HL-60/S4 (cell line): ENCODE results near the gene PITPNC1.
"Not testable (repeated sequence)": the region's sequence is repeated elsewhere in the genome, so short reads cannot be mapped to it uniquely, and the experiment has no call there.

Source experiments
- in situ Hi-C: fragments of 300-500 bp; cut with MboI; formaldehyde crosslinking; loops from 2 replicates; pipeline ENCODE4 v1.14.3; 2022; ENCODE audit warnings: low sequenced_read_pairs

The PITPNC1 gene

DNA sequence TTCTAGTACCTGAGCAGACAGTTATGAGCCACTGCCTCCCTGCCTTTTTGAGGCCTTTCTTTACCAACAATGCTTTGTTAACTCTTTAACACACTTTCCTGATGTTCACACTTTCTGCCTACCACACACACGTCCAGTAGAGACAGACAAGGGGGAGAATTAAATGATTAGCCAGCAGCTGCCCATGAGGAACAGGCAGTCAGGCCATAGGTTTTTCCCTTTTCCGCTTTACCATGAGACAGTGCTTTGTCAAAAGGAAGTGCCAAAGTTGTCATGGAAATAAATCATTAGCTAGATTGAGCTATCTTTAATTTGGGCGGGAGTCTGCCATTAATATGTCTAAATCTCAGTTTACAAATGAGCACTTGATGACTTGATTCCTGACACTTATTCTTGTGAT is 102.1 kb downstream of the PITPNC1 start:
- in situ Hi-C loops: no loop called here

DNA sequence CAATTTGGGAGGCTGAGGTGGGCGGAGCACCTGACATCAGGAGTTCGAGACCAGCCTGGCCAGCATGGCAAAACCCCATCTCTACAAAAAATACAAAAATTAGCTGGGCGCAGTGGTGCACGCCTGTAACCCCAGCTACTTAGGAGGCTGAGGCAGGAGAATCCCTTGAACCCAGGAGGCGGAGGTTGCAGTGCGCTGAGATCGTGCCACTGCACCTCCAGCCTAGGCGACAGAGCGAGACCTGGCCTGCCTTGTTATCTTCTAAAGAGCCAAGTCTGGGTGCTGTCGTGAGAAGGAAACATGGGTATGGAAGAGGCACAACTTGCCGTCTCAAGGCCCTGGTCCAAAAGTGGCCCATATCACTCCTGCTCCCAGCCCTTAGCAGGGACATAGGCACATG is 103.9 kb downstream of the PITPNC1 start:
- in situ Hi-C loops: not testable (repeated sequence)

GRCh38 chr17:67481808-67482207 is 104.7 kb downstream of the PITPNC1 start:
- in situ Hi-C loops: no loop called here

GRCh38 chr17:67482764-67483163 is 105.7 kb downstream of the PITPNC1 start:
- in situ Hi-C loops: no loop called here

DNA sequence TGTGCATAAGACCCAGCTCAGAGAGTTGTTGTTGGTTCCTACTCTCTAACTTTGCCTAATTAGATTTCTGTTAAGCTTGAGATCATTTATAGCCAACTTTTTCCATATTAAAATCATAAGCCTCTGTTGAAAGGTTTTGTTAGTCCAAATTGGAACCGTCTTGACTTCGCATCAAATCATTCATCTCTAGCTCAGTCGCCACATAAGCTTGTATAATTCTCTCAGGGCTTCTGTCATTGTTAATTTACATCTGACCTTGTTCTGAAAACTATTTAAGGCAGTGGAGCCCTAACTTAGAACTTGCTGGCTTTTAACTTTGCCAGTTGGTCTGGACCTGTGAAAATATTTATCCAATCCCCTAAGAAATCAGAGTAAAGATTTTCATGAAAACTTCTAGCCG is 107.2 kb downstream of the PITPNC1 start:
- in situ Hi-C loops: no loop called here

DNA sequence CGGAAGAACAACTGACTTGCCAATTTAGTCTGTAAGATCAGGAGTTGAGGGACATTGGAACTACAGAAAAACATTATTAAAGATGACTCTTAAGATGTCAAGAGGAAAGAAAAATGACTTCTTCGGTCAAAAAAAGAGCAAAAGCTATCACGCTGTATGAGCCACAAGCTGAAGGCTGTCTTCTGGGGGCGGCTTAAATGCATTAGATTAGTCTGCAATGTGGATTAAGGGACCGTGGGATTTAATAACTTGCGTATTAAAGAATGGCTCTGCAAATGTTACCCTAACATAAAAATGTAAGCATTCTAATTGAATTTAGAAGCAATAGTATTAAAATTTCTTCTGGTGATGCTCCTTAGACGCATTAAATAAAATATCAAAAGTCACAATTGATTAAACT is 108.6 kb downstream of the PITPNC1 start:
- in situ Hi-C loops: no loop called here

DNA sequence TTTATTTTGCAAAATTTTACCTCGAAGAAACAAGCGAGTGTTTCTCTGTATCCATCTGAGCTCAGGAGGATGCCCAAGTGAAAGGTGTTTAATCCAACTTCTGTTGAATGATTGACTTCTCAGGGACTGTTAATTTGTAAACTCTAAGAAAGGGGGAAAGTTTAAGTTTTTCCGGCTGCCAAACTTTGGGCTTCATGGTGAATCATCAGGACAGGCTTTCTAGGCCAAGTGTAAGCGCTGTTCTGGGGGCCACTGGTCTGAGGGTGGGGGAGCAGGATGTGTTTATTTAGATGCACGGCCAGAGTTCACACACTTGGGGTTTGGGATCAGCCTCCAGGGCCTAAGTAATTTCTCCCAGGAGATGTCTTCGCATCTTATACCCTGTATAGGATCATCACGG is 110.4 kb downstream of the PITPNC1 start:
- in situ Hi-C loops: no loop called here

DNA sequence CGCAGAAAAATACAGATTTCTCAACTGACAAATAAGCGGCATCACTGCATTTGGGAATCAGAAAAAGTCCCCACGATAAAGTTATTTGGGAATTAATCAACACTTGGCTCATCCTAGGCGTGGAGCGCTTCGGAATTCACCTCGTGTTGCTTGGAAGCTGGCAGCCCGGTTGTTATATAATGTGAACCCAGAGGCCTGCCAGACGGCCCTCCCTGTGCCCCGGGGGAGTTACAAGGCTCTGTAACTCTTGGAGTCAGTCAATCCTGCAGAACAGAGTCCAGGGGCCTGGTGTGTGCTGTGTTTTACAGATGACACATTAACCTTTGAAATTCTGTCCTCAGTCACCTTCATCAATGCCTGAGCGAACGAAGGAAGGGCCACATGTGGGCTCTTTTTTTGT is 111.1 kb downstream of the PITPNC1 start:
- in situ Hi-C loops: no loop called here

- in situ Hi-C loops: no loop called here
Observed at GRCh38 chr17:67488768-67489167, 111.7 kb downstream of the PITPNC1 start.

DNA sequence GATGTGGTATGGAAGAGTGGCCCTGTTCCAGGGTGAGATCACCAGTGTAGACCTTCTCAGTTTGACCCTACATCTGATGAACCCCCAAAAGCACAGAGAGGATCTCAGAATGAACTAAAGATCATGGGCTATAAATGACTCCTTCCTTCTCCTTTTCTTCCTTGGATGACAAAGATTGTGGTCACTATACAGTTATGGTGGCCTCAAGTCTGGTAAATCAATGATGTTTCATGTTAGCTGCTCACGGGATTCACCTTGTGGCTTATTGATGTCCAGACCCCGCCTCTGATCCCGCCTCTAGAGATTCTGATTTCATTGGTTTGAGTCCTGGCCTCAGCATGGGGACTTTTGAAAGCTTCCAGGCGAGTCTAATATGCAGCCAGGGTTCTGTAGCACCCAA is 112.2 kb downstream of the PITPNC1 start:
- in situ Hi-C loops: no loop called here

- in situ Hi-C loops: no loop called here
Observed at GRCh38 chr17:67490471-67490870, 113.4 kb downstream of the PITPNC1 start.

DNA sequence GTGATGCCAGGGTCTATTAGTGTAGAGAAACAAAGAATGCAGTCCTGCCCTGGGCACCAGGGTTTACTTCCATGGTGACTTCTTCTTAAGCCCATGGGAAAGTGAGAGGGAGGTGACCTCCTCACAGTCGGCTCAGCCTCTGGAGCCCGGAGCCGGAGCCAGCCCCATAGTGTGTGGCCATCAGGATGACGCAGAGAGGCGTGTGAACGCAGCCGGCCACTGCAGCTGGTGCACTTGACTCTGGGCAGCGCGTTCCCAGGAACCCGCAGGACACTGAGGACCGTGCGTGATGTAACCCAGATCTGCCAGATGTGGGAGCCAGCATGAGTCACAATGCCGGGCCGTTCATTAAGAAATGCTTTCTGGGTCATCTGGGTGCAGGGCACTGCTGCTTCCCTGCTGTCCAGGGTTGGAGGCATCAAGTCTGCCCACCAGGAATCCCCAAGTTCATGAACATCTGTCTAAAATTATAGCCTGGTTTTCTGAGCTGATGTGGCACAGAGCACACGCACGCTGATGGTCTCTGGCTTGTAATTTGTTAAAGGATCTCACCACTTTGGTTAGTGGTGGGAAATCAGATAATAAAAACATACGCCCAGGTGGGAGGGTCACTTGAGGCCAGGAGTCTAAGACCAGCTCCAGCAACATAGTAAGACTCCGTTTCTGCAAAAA is 114.1 kb downstream of the PITPNC1 start:
- in situ Hi-C loops: no loop called here

GRCh38 chr17:67491681-67492024 is 114.6 kb downstream of the PITPNC1 start:
- in situ Hi-C loops: no loop called here

DNA sequence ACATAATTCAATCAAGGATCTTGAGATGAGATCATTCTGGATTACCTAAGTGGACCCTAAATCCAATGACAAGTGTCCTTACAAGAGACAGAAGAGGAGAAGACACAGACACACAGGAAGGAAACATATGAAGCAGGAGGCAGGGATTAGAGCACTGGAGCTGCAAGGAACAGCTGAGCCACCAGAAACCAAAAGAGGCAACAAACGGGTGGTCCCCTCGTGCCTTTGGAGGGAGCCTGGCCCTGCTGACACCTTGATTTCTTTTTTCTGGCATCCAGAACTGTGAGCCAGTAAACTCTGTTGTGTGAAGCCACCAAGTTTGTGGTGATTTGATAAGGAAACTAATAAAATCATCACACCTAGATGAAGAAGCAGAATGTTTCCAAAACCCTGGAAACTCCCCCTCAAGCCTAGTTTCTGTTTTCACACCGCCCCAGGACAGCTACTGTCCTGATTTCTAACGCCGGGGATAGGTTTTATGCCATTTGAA is 115.2 kb downstream of the PITPNC1 start:
- in situ Hi-C loops: no loop called here

GRCh38 chr17:67492824-67493517 is 115.9 kb downstream of the PITPNC1 start:
- in situ Hi-C loops: no loop called here

- in situ Hi-C loops: no loop called here
Observed at GRCh38 chr17:67493812-67494211, 116.7 kb downstream of the PITPNC1 start.

DNA sequence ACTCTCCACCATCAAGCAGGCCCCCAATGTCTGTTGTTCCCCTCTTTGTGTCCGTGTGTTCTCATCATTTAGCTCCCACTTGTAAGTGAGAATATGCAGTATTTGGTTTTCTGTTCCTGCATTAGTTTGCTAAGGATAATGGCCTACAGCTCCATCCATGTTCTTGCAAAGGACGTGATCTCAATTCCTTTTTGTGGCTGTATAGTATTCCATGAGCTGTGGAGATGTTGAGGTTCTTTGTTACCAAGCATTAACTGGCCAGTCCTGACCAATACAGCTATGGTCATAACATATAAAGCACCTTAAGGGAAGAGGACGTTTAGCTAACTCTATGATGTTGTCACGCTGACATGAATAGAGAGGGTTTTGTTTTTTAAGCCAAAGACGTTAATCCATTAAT is 118.5 kb downstream of the PITPNC1 start:
- in situ Hi-C loops: not testable (repeated sequence)

GRCh38 chr17:67496286-67496685 is 119.2 kb downstream of the PITPNC1 start:
- in situ Hi-C loops: no loop called here

DNA sequence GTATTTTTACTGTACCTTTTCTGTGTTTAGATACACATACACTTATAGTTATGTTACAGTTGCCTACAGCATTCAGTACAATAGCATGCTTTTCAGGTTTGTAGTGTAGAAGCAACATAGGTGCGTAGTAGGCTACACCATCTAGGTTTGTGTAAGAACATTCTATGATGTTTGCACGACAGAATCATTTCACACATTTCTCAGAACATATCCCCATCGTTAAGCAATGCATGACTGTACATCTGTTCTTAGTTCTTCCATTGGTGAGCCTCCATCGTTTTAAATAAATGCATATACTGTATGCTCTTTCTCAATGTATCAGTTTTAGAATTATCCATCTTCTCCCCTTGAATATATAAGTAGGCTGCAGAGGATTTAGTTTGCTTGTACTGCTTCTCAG is 122.6 kb downstream of the PITPNC1 start:
- in situ Hi-C loops: no loop called here

GRCh38 chr17:67500261-67500660 is 123.2 kb downstream of the PITPNC1 start:
- in situ Hi-C loops: no loop called here

- in situ Hi-C loops: no loop called here
Observed at GRCh38 chr17:67500677-67501300, 123.7 kb downstream of the PITPNC1 start.

- in situ Hi-C loops: no loop called here
Observed at GRCh38 chr17:67502151-67502550, 125.1 kb downstream of the PITPNC1 start.
